Activated naive CD4-positive, alpha-beta T cell treated with anti-CD3 and anti-CD28 coated beads, Interleukin-2, amount 10 ng/mL, durations not matched to agents 7 days and 5 days (primary cell): Measurements from ENCODE around the gene SLX9.

Experiments used
- CTCF ChIA-PET: fragments of 350-600 bp; sonication (Branson Sonifier 250); formaldehyde crosslinking; loops from one replicate; lab custom pipeline; 2021; ENCODE audit warnings: antibody characterized with exemption; lab: Charles Lee
- DNase-seq: peaks from one replicate; pipeline ENCODE4 v3.0.0-alpha.2; 2020
- H3K27ac Mint-ChIP-seq: one replicate; pipeline ENCODE4 v1.8.0; 2021; ENCODE audit warnings: mild to moderate bottlenecking, moderate library complexity, mixed read lengths
- H3K27me3 Mint-ChIP-seq: one replicate; pipeline ENCODE4 v1.8.0; 2021; ENCODE audit warnings: mild to moderate bottlenecking, mixed read lengths
- H3K36me3 Mint-ChIP-seq: one replicate; pipeline ENCODE4 v1.8.0; 2021; ENCODE audit warnings: mixed read lengths
- H3K4me1 Mint-ChIP-seq: one replicate; pipeline ENCODE4 v1.8.0; 2021; ENCODE audit warnings: mixed read lengths
- H3K4me3 Mint-ChIP-seq: one replicate; pipeline ENCODE4 v1.8.0; 2021; ENCODE audit warnings: mild to moderate bottlenecking, moderate library complexity, mixed read lengths
- H3K9me3 Mint-ChIP-seq: one replicate; pipeline ENCODE4 v1.8.0; 2021; ENCODE audit warnings: mixed read lengths

Gene SLX9

DNA sequence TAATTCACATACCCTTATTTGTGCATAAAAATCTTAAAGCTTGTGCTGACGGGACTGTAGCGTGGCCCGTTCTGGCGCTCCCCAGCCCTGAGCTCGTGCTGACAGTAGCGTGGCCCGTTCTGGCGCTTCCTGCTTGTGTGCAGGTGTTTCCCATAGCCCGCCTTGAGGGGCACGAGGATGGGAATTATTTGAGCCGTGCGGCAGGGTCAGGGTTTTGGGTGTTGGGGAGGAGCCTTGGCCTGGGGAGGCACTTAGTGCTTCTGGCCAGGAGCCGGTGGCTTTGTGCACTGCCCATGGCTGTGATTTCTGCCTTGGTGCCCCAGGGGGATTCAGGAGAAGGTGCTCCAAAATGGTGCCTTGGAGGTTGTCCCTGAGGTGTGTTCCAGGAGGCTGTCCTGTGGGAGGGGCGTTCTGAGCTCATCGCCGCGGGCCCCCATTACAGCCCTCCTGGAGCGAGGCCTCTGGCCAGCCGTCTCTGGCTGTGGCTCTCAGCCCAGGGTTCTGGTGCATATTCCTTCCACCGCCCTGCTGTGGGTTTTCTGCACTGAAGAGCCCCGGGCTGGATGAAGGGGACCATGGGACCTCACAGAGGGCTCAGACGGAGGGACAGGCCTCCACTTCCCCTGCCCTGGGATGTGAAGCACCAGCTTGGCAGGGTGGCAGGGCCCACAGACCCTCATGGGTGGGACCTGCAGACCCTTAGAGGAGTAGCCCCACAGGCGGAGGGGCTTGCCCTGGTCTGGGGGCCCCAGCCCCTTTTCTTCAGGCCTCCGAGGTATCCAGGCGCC is 6.6 kb downstream of the SLX9 start:
- no peak for DNase-seq
- CTCF ChIA-PET: interaction anchor here (11.2 to 14.6 kb wide), 2 partner anchors 183 to 194 kb away, joined by 155 to 231 read pairs; no protein-coding TSS in a partner anchor
- Mint-ChIP-seq H3K4me3 (no peak overlapping the region), H3K36me3 (peaks cover 26% of the 10 kb centered on the region), H3K27me3 (no peaks in the 10 kb centered on the region), H3K9me3 (no peaks in the 10 kb centered on the region), H3K27ac (no peak overlapping the region), H3K4me1 (peaks cover 34% of the 10 kb centered on the region)

DNA sequence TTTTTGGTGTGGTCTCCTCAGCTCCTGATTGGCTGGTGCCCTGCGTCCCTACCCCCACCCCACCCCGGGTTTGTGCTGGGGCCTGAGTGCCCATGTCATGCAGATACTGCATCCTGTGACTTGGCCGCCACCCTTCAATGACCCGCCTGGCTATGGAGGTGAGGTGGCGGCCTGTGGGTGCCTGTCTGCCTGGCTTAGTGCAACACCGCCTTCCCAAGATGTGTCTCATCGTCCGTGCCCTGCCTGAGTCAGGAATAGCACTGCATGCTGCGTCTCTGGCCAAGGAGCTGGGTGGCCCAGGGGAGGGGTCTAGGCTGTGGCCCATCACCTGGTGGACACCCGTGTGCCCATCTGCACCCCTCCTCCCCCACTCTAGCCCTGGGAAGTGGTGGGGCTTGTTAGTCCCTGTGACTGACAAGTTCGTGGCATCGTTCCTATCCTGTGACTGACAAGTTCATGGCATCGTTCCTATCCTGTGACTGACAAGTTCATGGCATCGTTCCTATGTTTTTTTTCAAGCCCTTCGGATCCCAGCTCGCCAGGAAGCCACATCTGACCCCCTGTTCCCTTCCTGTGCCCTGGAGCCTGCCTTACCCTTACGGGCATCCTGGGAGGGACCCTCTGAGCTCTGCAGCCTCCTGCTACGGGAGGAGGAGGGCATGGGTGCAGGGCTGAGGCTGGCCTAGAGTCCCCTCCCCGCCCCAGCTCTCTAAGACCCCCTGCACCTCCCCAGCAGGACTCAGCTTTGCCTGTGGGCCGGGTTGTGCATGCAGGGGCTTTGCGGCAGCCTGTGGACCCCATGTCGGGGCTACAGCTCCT is 7.5 kb downstream of the SLX9 start:
- peaks cover 23% of the 10 kb centered on the region for H3K36me3 Mint-ChIP-seq
- H3K9me3 Mint-ChIP-seq: no peaks in the 10 kb centered on the region
- H3K4me3 Mint-ChIP-seq: no peak overlapping the region
- CTCF ChIA-PET: interaction anchor here (0.6 to 14.6 kb wide), 5 partner anchors 10 to 193 kb away, joined by 3 to 231 read pairs (median 6); no protein-coding TSS in a partner anchor
- H3K27me3 Mint-ChIP-seq: no peaks in the 10 kb centered on the region
- no peak for DNase-seq
- H3K27ac Mint-ChIP-seq: no peak overlapping the region
- H3K4me1 Mint-ChIP-seq: peaks cover 25% of the 10 kb centered on the region

DNA sequence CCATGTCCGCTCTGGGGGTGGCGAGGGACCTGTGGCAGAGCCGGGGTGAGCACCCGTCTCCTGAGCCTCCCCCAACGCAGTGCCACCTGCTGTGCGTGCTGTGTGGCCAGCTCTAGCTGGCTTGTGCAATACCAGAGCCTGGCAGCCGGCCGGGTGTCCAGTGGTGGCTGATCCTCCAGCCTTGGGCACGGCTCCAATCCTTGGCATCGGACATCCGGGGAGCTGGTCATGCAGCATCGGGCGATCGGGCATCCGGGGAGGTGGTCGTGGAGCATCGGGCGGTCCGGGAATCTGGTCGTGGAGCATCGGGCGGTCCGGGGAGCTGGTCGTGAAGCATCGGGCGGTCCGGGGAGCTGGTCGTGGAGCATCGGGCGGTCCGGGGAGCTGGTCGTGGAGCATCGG is 8.1 kb downstream of the SLX9 start:
- Mint-ChIP-seq H3K36me3 (peaks cover 21% of the 10 kb centered on the region), H3K4me1 (peaks cover 19% of the 10 kb centered on the region), H3K4me3 (no peak overlapping the region), H3K9me3 (no peaks in the 10 kb centered on the region), H3K27ac (no peak overlapping the region), H3K27me3 (no peaks in the 10 kb centered on the region)
- CTCF ChIA-PET: interaction anchor here (0.6 to 14.6 kb wide), 6 partner anchors 9 to 192 kb away, joined by 3 to 231 read pairs (median 10); no protein-coding TSS in a partner anchor
- no peak for DNase-seq

DNA sequence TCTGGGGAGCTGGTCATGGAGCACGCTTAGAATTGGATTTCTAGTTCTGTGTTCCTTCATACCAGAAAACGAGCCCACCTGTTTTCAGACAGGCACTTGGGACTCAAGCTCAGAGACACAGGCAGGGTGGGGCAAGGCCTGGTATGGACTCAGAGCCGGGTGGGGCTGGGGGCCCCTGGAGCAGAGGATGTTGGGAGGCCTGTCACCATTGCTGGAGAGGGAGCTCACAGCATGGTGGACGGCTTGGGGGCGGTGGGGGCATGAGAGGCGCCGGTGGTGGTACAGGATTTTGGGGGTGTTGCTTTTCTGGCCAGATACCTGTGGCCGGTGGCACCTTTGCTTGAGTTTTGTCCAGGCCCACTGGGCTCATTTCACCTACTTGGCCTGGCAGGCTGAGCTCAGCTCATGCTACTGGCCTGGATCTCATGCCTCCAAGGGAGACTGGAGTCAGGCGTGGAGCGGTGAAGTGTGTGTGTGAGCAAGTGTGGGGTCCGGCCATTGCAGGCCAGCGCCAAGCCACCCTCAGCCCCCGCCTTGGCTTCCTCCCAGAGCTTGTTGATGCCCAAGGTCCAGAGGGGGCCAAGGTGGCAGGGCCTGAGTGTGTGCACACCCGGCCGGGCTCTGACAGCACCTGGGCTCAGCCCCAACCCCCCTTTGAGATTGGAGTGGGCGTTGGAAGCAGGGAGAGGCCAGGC is 8.7 kb downstream of the SLX9 start:
- no peak for DNase-seq
- no peaks in the 10 kb centered on the region for H3K27me3 Mint-ChIP-seq
- H3K4me1 Mint-ChIP-seq: peaks cover 13% of the 10 kb centered on the region
- CTCF ChIA-PET: interaction anchor here (1.0 to 14.6 kb wide), 6 partner anchors 8 to 191 kb away, joined by 3 to 231 read pairs (median 10); no protein-coding TSS in a partner anchor
- no peak overlapping the region for H3K4me3 Mint-ChIP-seq
- no peaks in the 10 kb centered on the region for H3K9me3 Mint-ChIP-seq
- H3K36me3 Mint-ChIP-seq: peaks cover 19% of the 10 kb centered on the region
- no peak overlapping the region for H3K27ac Mint-ChIP-seq

DNA sequence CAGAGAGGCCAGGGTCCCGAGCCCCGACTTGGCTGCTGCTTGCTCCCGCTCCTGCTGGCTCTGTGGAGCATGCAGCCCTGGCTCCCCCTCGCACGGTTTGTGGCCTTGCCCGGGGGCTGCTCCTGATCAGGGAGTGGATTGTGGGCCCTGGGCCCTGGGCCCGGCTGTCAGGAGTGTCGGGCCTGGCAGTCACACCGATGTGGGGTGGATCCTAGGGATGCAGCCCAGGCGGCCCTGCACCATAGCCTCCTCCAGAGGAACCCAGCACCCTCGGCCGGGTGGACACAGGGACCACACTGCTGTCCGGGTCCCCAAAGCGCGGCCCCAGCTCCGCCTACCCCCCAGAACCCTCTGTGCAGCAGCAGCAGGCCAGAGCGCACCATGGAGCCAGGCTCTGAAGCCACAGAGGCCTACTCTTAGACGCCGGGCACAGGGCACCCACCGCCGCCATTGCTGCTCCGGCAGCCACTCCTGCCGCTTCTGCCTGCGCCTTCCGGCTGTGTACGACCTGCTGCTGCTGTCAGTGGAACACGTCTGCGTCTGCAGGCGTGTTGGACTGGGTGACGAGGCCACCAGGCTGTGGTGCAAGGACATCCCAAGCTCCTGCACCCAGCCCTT is 9.4 kb downstream of the SLX9 start:
- Mint-ChIP-seq H3K4me1 (peaks cover 13% of the 10 kb centered on the region), H3K9me3 (no peaks in the 10 kb centered on the region), H3K27me3 (no peaks in the 10 kb centered on the region), H3K36me3 (peaks cover 15% of the 10 kb centered on the region), H3K4me3 (no peak overlapping the region), H3K27ac (peak overlapping the region; percentile 19)
- CTCF ChIA-PET: interaction anchor here (1.0 to 14.6 kb wide), 8 partner anchors 8 to 191 kb away, joined by 3 to 231 read pairs (median 6); no protein-coding TSS in a partner anchor
- no peak for DNase-seq

DNA sequence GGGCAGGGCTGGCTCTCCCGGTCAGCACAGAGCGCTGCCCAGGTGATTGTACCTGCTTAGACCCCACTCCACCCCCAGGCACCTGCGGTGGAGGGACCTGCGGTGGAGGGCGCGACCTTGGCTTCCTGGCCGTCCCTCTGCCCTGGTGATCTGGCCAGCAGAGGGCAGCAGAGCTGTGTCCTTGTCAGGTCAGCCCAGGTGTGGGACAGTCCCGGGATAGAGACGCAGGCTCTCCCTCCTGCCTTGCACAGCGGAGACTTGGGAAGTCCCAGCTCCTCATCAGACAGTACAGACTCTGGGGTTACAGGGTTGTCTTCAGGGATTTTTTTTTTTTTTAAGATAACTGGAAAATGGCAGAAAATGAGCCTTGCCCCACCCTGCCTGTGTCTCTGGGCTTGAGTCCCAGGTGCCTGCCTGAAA is 10.0 kb downstream of the SLX9 start:
- CTCF ChIA-PET: interaction anchor here (0.6 to 14.6 kb wide), 9 partner anchors 8 to 190 kb away, joined by 3 to 231 read pairs (median 6); no protein-coding TSS in a partner anchor
- peaks cover 11% of the 10 kb centered on the region for H3K4me1 Mint-ChIP-seq
- DNase-seq: peak; percentile 90
- no peak overlapping the region for H3K4me3 Mint-ChIP-seq
- H3K9me3 Mint-ChIP-seq: no peaks in the 10 kb centered on the region
- no peaks in the 10 kb centered on the region for H3K27me3 Mint-ChIP-seq
- H3K36me3 Mint-ChIP-seq: peaks cover 12% of the 10 kb centered on the region
- peak overlapping the region; percentile 19 for H3K27ac Mint-ChIP-seq

DNA sequence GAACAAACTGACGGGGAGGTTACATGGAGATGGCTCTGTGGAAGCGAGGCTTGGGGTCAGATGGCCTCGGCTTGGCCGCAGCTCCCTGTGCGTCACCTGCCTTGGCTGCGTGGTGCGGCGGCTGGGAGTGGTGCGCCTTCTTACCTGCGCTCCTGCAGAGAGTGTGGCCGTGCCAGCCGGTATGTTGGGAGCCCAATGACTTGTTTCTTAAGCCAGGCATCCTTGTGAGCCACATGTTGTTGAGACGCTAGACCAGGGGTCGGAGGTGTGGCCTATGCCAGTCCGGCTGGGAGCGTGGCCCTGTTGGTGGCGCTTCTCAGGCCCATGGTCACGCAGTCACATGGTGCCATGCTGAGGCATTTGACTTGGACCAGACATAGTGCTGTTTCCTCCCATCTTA is 10.5 kb downstream of the SLX9 start:
- no peak overlapping the region for H3K4me3 Mint-ChIP-seq
- no peaks in the 10 kb centered on the region for H3K27me3 Mint-ChIP-seq
- H3K27ac Mint-ChIP-seq: no peak overlapping the region
- CTCF ChIA-PET: interaction anchor here (0.6 to 14.6 kb wide), 10 partner anchors 9 to 190 kb away, joined by 3 to 231 read pairs (median 4); no protein-coding TSS in a partner anchor
- H3K4me1 Mint-ChIP-seq: peaks cover 10% of the 10 kb centered on the region
- H3K36me3 Mint-ChIP-seq: peaks cover 9% of the 10 kb centered on the region
- DNase-seq: no peak
- H3K9me3 Mint-ChIP-seq: no peaks in the 10 kb centered on the region

DNA sequence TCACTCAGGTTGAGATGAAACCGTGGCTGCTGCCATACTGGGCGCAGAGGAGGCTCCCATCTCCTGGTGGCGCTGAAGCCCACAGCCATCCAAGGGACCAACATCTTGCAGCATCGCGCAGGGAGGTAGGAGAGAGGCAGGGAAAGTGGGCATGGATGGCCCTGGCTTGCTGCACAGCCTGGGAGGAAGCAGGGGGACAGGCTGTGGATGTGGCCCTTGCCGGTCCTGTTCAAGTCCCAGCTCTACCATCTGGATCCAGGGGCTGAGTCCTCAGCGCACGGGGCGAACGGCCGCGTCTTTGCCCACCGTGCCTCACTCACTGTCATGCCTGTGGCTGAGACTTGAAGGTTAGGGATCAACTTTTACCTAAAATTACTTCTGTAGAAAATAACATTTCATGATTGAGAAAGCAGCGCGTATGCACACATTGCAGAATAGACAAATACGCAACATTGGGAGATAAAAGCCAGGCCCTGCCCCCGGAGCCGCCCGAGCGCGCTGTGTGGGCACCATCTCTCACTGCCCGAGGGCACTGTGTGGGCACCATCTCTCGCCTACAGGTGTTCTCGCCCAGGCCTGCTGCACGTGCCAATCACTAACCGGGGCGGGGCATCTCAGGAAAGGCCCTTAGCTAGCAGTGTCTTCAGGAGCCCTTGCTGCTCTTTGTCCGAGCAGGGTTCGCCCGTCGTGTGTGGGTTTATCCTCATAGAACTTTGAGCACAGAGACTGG is 11.5 kb downstream of the SLX9 start:
- H3K4me1 Mint-ChIP-seq: peaks cover 10% of the 10 kb centered on the region
- no peak overlapping the region for H3K27ac Mint-ChIP-seq
- DNase-seq: no peak
- no peaks in the 10 kb centered on the region for H3K9me3 Mint-ChIP-seq
- no peaks in the 10 kb centered on the region for H3K27me3 Mint-ChIP-seq
- H3K36me3 Mint-ChIP-seq: peaks cover 12% of the 10 kb centered on the region
- CTCF ChIA-PET: interaction anchor here (1.4 to 14.6 kb wide), 3 partner anchors 146 to 189 kb away, joined by 3 to 231 read pairs (median 155); no protein-coding TSS in a partner anchor
- no peak overlapping the region for H3K4me3 Mint-ChIP-seq

DNA sequence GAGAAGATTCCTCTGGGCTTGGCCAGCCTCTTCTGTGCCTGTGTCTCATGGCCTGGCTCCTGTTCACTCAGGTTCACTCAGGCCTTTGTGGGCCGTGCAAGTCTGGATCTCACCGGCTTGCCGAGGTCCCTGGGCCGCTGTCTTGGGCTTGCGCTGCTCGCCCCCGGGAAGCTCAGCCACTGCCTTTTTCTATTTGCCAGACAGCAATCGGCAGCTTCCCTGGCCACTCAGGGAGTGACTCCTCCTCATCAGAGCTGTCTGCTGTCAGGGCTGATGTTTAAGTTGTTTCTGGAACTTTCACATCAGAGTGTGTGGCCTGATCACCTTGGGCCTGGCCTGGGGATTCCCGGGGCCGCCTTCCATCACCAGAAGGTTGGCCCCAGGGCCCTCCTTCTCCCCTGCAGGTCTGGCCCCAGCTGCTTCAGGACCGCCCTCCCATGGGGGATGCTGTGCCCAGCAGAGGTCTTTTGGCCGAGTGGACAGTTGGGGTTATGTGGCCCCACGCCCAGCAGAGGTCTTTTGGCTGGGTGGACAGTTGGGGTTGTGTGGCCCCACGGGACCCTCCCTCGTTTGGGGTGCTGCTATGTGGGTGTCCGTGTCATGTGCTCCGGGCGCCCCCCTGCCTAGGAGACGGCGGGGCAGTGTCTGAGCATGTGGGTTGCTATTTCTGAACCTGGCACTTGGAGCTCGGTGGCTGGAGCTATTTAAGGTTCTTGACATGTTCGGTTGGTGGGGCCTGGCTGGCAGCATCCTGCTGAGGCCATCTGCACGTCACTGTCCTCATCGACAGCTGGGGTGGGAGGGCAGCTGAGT is 12.5 kb downstream of the SLX9 start:
- Mint-ChIP-seq H3K9me3 (no peaks in the 10 kb centered on the region), H3K4me3 (no peak overlapping the region), H3K27me3 (no peaks in the 10 kb centered on the region), H3K27ac (no peak overlapping the region), H3K4me1 (peaks cover 6% of the 10 kb centered on the region), H3K36me3 (peaks cover 10% of the 10 kb centered on the region)
- CTCF ChIA-PET: interaction anchor here (11.2 to 14.6 kb wide), 2 partner anchors 177 to 188 kb away, joined by 155 to 231 read pairs; no protein-coding TSS in a partner anchor
- DNase-seq: no peak

DNA sequence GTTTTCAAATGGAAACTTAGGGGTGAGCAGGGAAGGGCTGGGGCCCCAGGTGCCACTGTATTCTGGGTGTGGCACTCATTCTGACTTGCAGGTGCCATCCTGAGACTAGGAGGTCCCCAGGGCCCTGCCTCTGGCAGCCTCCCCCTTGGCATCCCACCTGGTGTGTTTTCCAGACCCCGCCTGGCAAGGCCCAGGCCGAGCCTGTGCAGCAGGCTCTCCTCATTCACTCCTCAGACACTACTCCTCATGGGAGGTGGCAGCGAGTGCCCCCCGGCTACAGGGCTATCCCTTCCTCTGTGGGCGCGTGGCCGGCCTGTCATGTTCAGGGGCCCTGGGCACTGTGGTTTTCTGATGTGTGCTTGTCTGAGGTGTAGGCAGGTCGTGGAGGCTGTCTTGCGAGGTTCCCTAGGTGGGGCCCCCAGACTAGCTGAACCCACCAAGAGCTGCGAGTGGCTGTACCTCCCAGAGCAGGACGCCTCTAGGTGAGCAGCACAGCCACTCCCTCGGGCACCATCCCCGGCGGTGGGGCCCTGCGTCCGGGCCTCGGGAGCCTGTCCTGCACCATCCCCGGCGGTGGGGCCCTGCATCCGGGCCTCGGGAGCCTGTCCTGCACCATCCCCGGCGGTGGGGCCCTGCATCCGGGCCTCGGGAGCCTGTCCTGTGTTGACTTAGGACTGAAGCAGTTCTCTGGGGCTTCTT is 13.2 kb downstream of the SLX9 start:
- Mint-ChIP-seq H3K27ac (no peak overlapping the region), H3K27me3 (no peaks in the 10 kb centered on the region), H3K4me1 (peaks cover 4% of the 10 kb centered on the region), H3K9me3 (no peaks in the 10 kb centered on the region), H3K36me3 (peaks cover 7% of the 10 kb centered on the region), H3K4me3 (no peak overlapping the region)
- CTCF ChIA-PET: interaction anchor here (11.2 to 14.6 kb wide), 2 partner anchors 176 to 187 kb away, joined by 155 to 231 read pairs; no protein-coding TSS in a partner anchor
- no peak for DNase-seq

DNA sequence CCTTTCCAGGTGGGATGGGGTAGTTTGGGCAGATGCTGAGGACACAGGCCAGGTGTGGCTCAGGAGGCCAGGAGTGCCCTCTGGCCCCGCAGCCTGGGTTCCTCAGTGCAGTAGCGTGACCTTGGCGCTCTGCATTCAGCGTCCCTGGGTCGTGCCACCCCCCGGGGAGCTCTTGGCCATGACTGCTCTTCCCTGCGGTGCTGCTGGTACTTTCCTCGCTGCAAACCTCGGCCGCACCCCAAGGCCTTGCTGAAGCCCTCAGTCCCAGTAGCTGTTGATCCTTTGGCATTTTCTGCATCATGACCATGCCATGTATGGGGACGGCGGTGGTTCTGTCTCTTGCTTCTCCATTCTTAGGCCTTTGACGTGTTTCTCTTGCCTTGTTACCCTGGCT is 13.8 kb downstream of the SLX9 start:
- Mint-ChIP-seq H3K36me3 (peaks cover 7% of the 10 kb centered on the region), H3K4me1 (peaks cover 4% of the 10 kb centered on the region), H3K27me3 (no peaks in the 10 kb centered on the region), H3K27ac (no peak overlapping the region), H3K4me3 (no peak overlapping the region), H3K9me3 (no peaks in the 10 kb centered on the region)
- DNase-seq: no peak
- CTCF ChIA-PET: interaction anchor here (11.2 to 14.6 kb wide), 2 partner anchors 175 to 186 kb away, joined by 155 to 231 read pairs; no protein-coding TSS in a partner anchor
